ENCODE measurements around the gene CCDC197.
A peak's percentile ranks its signal among the peaks of the same experiment; 100 is the strongest.

Gene CCDC197

GRCh38 chr14:94045101-94045500 lies 48.0 kb downstream of the CCDC197 start:
- no peak for TF ChIP-seq CTCF (IDR thresholded peaks at IDR 0.05)
- DNase-seq (ENCODE audit: low spot score): peak; percentile 50
- Histone ChIP-seq H3K4me3 (no peak overlapping the region), H3K27ac (no peak overlapping the region)

- Histone ChIP-seq H3K27ac (no peak overlapping the region), H3K4me3 (no peak overlapping the region)
- peak; percentile 29 for DNase-seq (ENCODE audit: low spot score)
- TF ChIP-seq CTCF (IDR thresholded peaks at IDR 0.05): no peak
These were observed 48.7 kb downstream of the CCDC197 start for GRCh38 chr14:94045563-94046345.

GRCh38 chr14:94046696-94047250 lies 49.7 kb downstream of the CCDC197 start:
- Histone ChIP-seq H3K4me3 (no peak overlapping the region), H3K27ac (no peak overlapping the region)
- no peak for TF ChIP-seq CTCF (IDR thresholded peaks at IDR 0.05)
- peak; percentile 21 for DNase-seq (ENCODE audit: low spot score)

- no peak overlapping the region for H3K4me3 ChIP-seq
- no peak overlapping the region for H3K27ac ChIP-seq
- no peak for TF ChIP-seq CTCF (IDR thresholded peaks at IDR 0.05)
- DNase-seq (ENCODE audit: low spot score): peak; percentile 38
These were observed 50.5 kb downstream of the CCDC197 start for GRCh38 chr14:94047581-94047980.

GRCh38 chr14:94048691-94049624 lies 51.9 kb downstream of the CCDC197 start:
- no peak for TF ChIP-seq CTCF (IDR thresholded peaks at IDR 0.05)
- no peak overlapping the region for H3K4me3 ChIP-seq
- peak; percentile 52 for DNase-seq (ENCODE audit: low spot score)
- H3K27ac ChIP-seq: no peak overlapping the region

GRCh38 chr14:94049625-94050023 lies 52.5 kb downstream of the CCDC197 start:
- DNase-seq (ENCODE audit: low spot score): peak; percentile 29
- Histone ChIP-seq H3K27ac (no peak overlapping the region), H3K4me3 (no peak overlapping the region)
- no peak for TF ChIP-seq CTCF (IDR thresholded peaks at IDR 0.05)
